ENCODE results near the gene FCMR.

Gene FCMR

GRCh38 chr1:206969090-206969489, 47.3 kb upstream of the FCMR start:
- Histone ChIP-seq H3F3A (ENCODE audit: insufficient read depth, low read length) (no peaks in the 10 kb centered on the region), H3K79me2 (ENCODE audit: insufficient read depth, low read length) (no peaks in the 10 kb centered on the region), H3K4me3 (ENCODE audit: low read depth, low read length, poor library complexity, severe bottlenecking) (no peak overlapping the region), H3K36me3 (ENCODE audit: insufficient read depth, low read length) (no peaks in the 10 kb centered on the region), H3K9me2 (ENCODE audit: low read depth, low read length) (no peaks in the 10 kb centered on the region), H3K9ac (ENCODE audit: low read length) (no peak overlapping the region), H3K4me2 (ENCODE audit: low read length) (no peak overlapping the region), H2AFZ (ENCODE audit: low read length) (no peak overlapping the region), H3K27ac (ENCODE audit: low read depth, low read length, poor library complexity, severe bottlenecking) (no peak overlapping the region), H3K4me1 (ENCODE audit: insufficient read depth, low read length, severe bottlenecking) (no peaks in the 10 kb centered on the region), H4K20me1 (ENCODE audit: insufficient read depth, low read length) (no peaks in the 10 kb centered on the region), H3K27me3 (ENCODE audit: insufficient read depth, low read length) (peaks cover 5% of the 10 kb centered on the region; the same call in 1 of the 2 replicates), H3K9me3 (ENCODE audit: low read length) (no peaks in the 10 kb centered on the region)
- TF ChIP-seq, protein P1, sequence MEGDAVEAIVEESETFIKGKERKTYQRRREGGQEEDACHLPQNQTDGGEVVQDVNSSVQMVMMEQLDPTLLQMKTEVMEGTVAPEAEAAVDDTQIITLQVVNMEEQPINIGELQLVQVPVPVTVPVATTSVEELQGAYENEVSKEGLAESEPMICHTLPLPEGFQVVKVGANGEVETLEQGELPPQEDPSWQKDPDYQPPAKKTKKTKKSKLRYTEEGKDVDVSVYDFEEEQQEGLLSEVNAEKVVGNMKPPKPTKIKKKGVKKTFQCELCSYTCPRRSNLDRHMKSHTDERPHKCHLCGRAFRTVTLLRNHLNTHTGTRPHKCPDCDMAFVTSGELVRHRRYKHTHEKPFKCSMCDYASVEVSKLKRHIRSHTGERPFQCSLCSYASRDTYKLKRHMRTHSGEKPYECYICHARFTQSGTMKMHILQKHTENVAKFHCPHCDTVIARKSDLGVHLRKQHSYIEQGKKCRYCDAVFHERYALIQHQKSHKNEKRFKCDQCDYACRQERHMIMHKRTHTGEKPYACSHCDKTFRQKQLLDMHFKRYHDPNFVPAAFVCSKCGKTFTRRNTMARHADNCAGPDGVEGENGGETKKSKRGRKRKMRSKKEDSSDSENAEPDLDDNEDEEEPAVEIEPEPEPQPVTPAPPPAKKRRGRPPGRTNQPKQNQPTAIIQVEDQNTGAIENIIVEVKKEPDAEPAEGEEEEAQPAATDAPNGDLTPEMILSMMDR (IDR thresholded peaks at IDR 0.05; ENCODE audit: low read length) = no peak
- TF ChIP-seq EZH2 (IDR thresholded peaks at IDR 0.05; ENCODE audit: borderline replicate concordance, low read length) = no peak

- H3F3A ChIP-seq (ENCODE audit: insufficient read depth, low read length) = no peaks in the 10 kb centered on the region
- no peaks in the 10 kb centered on the region for H3K36me3 ChIP-seq (ENCODE audit: insufficient read depth, low read length)
- no peaks in the 10 kb centered on the region for H3K9me2 ChIP-seq (ENCODE audit: low read depth, low read length)
- no peak overlapping the region for H3K4me3 ChIP-seq (ENCODE audit: low read depth, low read length, poor library complexity, severe bottlenecking)
- H3K27me3 ChIP-seq (ENCODE audit: insufficient read depth, low read length) = peaks cover 5% of the 10 kb centered on the region; the same call in 1 of the 2 replicates
- no peaks in the 10 kb centered on the region for H3K79me2 ChIP-seq (ENCODE audit: insufficient read depth, low read length)
- H2AFZ ChIP-seq (ENCODE audit: low read length) = no peak overlapping the region
- no peaks in the 10 kb centered on the region for H3K9me3 ChIP-seq (ENCODE audit: low read length)
- H3K4me2 ChIP-seq (ENCODE audit: low read length) = no peak overlapping the region
- no peaks in the 10 kb centered on the region for H3K4me1 ChIP-seq (ENCODE audit: insufficient read depth, low read length, severe bottlenecking)
- no peak overlapping the region for H3K9ac ChIP-seq (ENCODE audit: low read length)
- H4K20me1 ChIP-seq (ENCODE audit: insufficient read depth, low read length) = no peaks in the 10 kb centered on the region
- no peak for TF ChIP-seq EZH2 (IDR thresholded peaks at IDR 0.05; ENCODE audit: borderline replicate concordance, low read length)
- TF ChIP-seq, protein P1 (IDR thresholded peaks at IDR 0.05; ENCODE audit: low read length) = no peak
- no peak overlapping the region for H3K27ac ChIP-seq (ENCODE audit: low read depth, low read length, poor library complexity, severe bottlenecking)
These were observed 45.5 kb upstream of the FCMR start for GRCh38 chr1:206967096-206967849.

DNA sequence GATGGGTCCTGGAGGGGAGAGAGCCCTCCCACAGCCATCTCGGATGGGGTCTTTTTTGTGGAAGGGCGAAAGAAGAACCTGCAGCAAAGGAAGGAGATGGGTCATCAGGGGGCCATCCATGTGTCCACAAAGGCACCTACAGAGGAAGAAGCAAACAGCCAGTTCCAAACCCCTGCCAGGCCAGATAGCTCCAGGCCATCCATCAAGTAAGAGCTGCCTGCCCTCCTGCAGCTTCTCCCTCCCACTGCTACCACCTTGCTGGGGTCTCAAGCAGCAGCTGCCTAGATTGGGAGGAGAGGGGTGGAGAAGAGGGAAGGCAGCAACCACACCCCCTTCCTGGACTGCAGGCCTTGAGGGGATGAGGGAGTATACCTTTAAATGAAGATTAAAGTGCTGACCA, 44.0 kb upstream of the FCMR start:
- H3K27me3 ChIP-seq (ENCODE audit: insufficient read depth, low read length) = peaks cover 5% of the 10 kb centered on the region; the same call in 1 of the 2 replicates
- H3K9ac ChIP-seq (ENCODE audit: low read length) = no peak overlapping the region
- no peak overlapping the region for H3K27ac ChIP-seq (ENCODE audit: low read depth, low read length, poor library complexity, severe bottlenecking)
- no peaks in the 10 kb centered on the region for H4K20me1 ChIP-seq (ENCODE audit: insufficient read depth, low read length)
- H3K4me3 ChIP-seq (ENCODE audit: low read depth, low read length, poor library complexity, severe bottlenecking) = no peak overlapping the region
- H3K9me2 ChIP-seq (ENCODE audit: low read depth, low read length) = no peaks in the 10 kb centered on the region
- no peaks in the 10 kb centered on the region for H3K36me3 ChIP-seq (ENCODE audit: insufficient read depth, low read length)
- H3K79me2 ChIP-seq (ENCODE audit: insufficient read depth, low read length) = no peaks in the 10 kb centered on the region
- no peak overlapping the region for H3K4me2 ChIP-seq (ENCODE audit: low read length)
- H2AFZ ChIP-seq (ENCODE audit: low read length) = no peak overlapping the region
- H3F3A ChIP-seq (ENCODE audit: insufficient read depth, low read length) = no peaks in the 10 kb centered on the region
- TF ChIP-seq EZH2 (IDR thresholded peaks at IDR 0.05; ENCODE audit: borderline replicate concordance, low read length) = no peak
- TF ChIP-seq, protein P1 (IDR thresholded peaks at IDR 0.05; ENCODE audit: low read length) = no peak
- no peaks in the 10 kb centered on the region for H3K4me1 ChIP-seq (ENCODE audit: insufficient read depth, low read length, severe bottlenecking)
- no peaks in the 10 kb centered on the region for H3K9me3 ChIP-seq (ENCODE audit: low read length)

Data from OCI-LY1 (cell line).